ENCODE measurements around the gene KREMEN1.

KREMEN1 gene

GRCh38 chr22:29195118-29195963 is 122.5 kb downstream of the KREMEN1 start:
- no peak for FAIRE-seq

- FAIRE-seq = no peak
Observed at GRCh38 chr22:29195964-29196666, 123.3 kb downstream of the KREMEN1 start.

GRCh38 chr22:29197096-29197495 is 124.3 kb downstream of the KREMEN1 start:
- FAIRE-seq = no peak

- FAIRE-seq = no peak
Observed at GRCh38 chr22:29198240-29198639, 125.4 kb downstream of the KREMEN1 start.

DNA sequence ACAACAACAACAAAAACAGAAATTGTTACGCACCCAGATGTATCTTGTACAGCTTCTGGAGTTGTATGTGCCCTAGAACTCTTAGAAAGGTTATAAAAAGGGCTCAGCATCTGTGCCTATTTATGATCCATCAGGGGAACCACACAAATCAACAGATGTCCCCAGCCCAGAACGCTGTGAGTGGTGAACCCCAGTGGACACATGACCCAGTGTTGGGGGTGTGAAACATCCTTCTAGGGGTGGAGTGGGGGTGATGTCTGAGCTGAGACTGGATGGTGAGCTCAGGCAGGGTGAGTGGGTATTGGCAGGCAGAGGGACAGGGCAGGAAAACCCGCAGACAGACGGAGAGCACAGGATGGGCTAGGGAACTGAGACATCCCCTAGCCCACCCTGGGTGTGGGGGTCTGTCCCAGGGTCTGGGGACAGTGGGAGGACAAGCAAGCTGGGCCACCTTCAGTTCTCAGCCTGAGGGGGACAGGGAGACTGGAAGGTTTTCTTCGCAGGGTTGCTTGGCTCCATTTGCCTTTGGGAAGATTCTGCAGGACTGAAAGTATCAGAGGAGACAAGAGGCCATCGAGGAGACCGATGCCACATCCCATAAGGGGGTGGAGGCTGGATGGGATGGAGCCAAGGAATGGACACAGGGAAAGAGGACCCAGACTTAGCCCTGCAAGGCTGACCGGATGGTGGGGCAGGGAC is 127.0 kb downstream of the KREMEN1 start:
- no peak for FAIRE-seq

DNA sequence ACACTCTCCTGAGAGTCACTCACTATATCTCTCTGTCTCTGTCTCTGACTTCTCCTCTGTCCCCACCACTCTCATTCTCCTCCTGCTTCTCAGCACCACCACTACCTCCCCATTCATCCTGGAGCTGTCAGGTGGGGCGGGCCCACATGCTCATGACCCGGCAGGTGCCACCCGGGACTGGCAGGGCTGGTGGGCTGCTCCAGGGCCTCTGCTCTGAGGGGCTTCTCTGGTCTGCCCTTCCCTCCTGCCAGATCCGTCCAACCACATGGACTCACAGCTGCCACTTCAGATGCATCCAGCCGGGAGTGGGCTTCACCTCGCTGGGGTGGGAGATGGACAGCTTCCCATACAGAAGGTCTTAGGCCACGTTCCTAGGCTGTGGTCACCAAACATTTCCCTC is 128.1 kb downstream of the KREMEN1 start:
- FAIRE-seq = no peak

GRCh38 chr22:29201782-29202181 is 128.9 kb downstream of the KREMEN1 start:
- FAIRE-seq = no peak

- FAIRE-seq = no peak
Observed at GRCh38 chr22:29202212-29203192, 129.7 kb downstream of the KREMEN1 start.

DNA sequence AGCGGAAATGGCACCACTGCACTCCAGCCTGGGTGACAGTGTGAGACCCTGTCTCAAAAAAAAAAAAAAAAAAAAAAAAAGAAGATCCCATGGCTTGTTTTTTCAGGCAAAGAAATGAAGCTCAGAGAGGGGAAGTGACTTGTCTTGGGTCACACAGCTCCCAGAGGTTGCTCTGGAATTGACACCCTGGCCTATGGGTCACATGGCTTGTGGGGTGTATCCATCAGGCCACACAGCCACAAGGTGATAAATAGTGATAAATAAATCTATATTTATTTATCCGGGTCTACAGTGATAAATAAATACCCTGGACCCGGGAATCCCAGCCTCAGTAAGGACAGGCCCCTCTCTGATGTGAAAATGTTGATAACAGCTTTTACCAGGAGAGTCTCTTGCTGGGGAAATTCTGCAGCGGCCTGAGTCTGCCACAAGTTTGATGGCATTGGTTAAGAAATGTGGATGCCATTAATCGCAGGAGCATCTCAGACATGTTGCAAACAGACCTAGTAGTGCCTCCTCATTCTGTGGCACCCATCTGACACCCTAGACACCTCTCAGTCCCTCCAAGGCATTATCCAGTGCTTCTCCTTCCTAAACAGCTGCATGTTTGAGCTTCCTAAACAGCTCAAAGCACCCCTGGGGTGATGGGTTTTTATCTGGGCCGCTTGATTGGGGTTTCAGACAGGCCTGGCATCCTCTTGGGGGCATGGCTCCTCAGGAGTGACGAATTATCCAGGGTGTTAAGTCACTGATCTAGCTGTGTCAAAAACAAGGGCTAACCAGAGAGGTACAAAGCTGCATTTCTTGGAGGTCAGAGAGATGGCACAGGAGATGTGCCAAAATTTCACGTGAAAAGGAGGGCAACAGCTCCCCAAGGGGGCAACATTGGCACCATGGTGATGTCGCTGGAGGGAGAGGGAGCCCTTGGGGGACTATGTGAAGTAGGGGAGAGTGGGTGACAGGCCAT is 130.9 kb downstream of the KREMEN1 start:
- no peak for FAIRE-seq

- no peak for FAIRE-seq
Observed at GRCh38 chr22:29204455-29205183, 131.8 kb downstream of the KREMEN1 start.

- FAIRE-seq = no peak
Observed at GRCh38 chr22:29205252-29205593, 132.4 kb downstream of the KREMEN1 start.

- FAIRE-seq = no peak
Observed at GRCh38 chr22:29205594-29206371, 132.9 kb downstream of the KREMEN1 start, which contains the start of gene EMID1. Gene EMID1, plus strand, starts transcription at chr22:29205896. Its CDS starts 143 bp downstream, at chr22:29206039.

- no peak for FAIRE-seq
Observed at GRCh38 chr22:29206372-29207242, 133.8 kb downstream of the KREMEN1 start.

DNA sequence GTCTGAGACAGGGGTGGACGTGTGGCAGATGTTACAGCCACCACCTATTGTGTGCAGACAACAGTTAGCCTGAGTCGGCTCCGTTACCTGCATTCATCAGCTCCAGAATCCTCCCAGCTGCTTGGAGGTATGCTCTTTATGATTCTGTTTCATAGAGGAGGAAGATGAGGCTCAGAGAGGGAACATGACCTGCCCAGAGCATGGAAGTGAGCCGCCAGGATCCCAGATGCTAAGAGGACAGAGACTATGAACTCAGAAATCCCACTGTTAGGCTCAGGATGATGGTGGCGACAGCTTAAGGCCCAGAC is 134.4 kb downstream of the KREMEN1 start:
- FAIRE-seq = no peak

- no peak for FAIRE-seq
Observed at GRCh38 chr22:29207562-29208501, 135.0 kb downstream of the KREMEN1 start.

- FAIRE-seq = no peak
Observed at GRCh38 chr22:29208502-29208862, 135.6 kb downstream of the KREMEN1 start.

GRCh38 chr22:29208879-29209623 is 136.2 kb downstream of the KREMEN1 start:
- no peak for FAIRE-seq
